ENCODE measurements around the gene DDX27. TPM values are rescaled to one million over a fixed set of nuclear protein-coding genes. Genes with fewer than 3 reads are reported as not detected.

The DDX27 gene
- total and polyA plus RNA-seq, 8 donors: 21.8 to 49.5 (median 46.0) TPM

- no peaks in the 10 kb centered on the region for H3K9me3 ChIP-seq
- DNase-seq (no peak), ATAC-seq (no peak)
- no peaks in the 10 kb centered on the region for H3K27me3 ChIP-seq
- peak overlapping the region in 1 of 2 donors; percentile 38 for H3K27ac ChIP-seq
- TF ChIP-seq CTCF (IDR thresholded peaks at IDR 0.05): no peak
- H3K4me1 ChIP-seq: peaks cover 30 to 85% of the 10 kb centered on the region in 2 donors
- H3K36me3 ChIP-seq: peaks cover 0 to 86% of the 10 kb centered on the region in 2 donors
- peak overlapping the region in 1 of 2 donors; percentile 12 for H3K4me3 ChIP-seq
- intact Hi-C loops (cut with DNase I): no loop called here
Measured at GRCh38 chr20:49270736-49271135, 51.5 kb downstream of the DDX27 start.

- peaks cover 23 to 78% of the 10 kb centered on the region in 2 donors for H3K4me1 ChIP-seq
- ATAC-seq (no peak), DNase-seq (no peak)
- H3K27me3 ChIP-seq: no peaks in the 10 kb centered on the region
- no peaks in the 10 kb centered on the region for H3K9me3 ChIP-seq
- intact Hi-C loops (cut with DNase I): no loop called here
- H3K27ac ChIP-seq: no peak overlapping the region
- no peak overlapping the region for H3K4me3 ChIP-seq
- no peak for TF ChIP-seq CTCF (IDR thresholded peaks at IDR 0.05)
- peaks cover 0 to 75% of the 10 kb centered on the region in 2 donors for H3K36me3 ChIP-seq
Measured at GRCh38 chr20:49272654-49273053, 53.4 kb downstream of the DDX27 start.

- H3K27ac ChIP-seq: no peak overlapping the region
- H3K4me1 ChIP-seq: peaks cover 22 to 67% of the 10 kb centered on the region in 2 donors
- H3K36me3 ChIP-seq: peaks cover 0 to 68% of the 10 kb centered on the region in 2 donors
- no peak overlapping the region for H3K4me3 ChIP-seq
- H3K9me3 ChIP-seq: no peaks in the 10 kb centered on the region
- TF ChIP-seq CTCF (IDR thresholded peaks at IDR 0.05): no peak
- intact Hi-C loops (cut with DNase I): no loop called here
- H3K27me3 ChIP-seq: no peaks in the 10 kb centered on the region
- ATAC-seq (no peak), DNase-seq (no peak)
Measured at GRCh38 chr20:49273696-49274277, 54.6 kb downstream of the DDX27 start.

- DNase-seq: no peak
- Histone ChIP-seq H3K4me3 (peak overlapping the region in 1 of 2 donors; percentile 83), H3K4me1 (peaks cover 24 to 64% of the 10 kb centered on the region in 2 donors), H3K9me3 (peaks cover 0 to 4% of the 10 kb centered on the region in 2 donors), H3K27ac (peak overlapping the region in 1 of 2 donors; percentile 97), H3K27me3 (no peaks in the 10 kb centered on the region), H3K36me3 (peaks cover under 1 to 66% of the 10 kb centered on the region in 2 donors)
- TF ChIP-seq CTCF (IDR thresholded peaks at IDR 0.05): no peak
- intact Hi-C loops (cut with DNase I): no loop called here
- ATAC-seq: no peak
Measured at GRCh38 chr20:49275216-49275615, 56.0 kb downstream of the DDX27 start.

GRCh38 chr20:49275636-49276035, 56.4 kb downstream of the DDX27 start:
- peaks cover 25 to 63% of the 10 kb centered on the region in 2 donors for H3K4me1 ChIP-seq
- peaks cover 5 to 66% of the 10 kb centered on the region in 2 donors for H3K36me3 ChIP-seq
- ATAC-seq: no peak
- TF ChIP-seq CTCF (IDR thresholded peaks at IDR 0.05): no peak
- no peak for DNase-seq
- intact Hi-C loops (cut with DNase I): no loop called here
- peak overlapping the region; percentile 96 to 97 for H3K27ac ChIP-seq
- H3K27me3 ChIP-seq: no peaks in the 10 kb centered on the region
- peaks cover 2 to 8% of the 10 kb centered on the region in 2 donors for H3K9me3 ChIP-seq
- peak overlapping the region in 1 of 2 donors; percentile 83 for H3K4me3 ChIP-seq

Measured in left lung (tissue), 10 donors.